PC-3 (cell line): ENCODE measurements around the gene LMNTD1. TPM values are rescaled to one million over a fixed set of nuclear protein-coding genes. Genes with fewer than 3 reads are reported as not detected.

Source experiments
- ATAC-seq: fragments of 200-7000 bp; cut with Tn5 transposase; 2 replicates; pipeline ENCODE4 v1.9.1; 2020; ENCODE audit warnings: mild to moderate bottlenecking, moderate library complexity
- BruUV-seq: library from RNA; stranded (reverse); fragments of 400-500 nt; replicated peaks from 2 replicates; lab custom pipeline; 2021; lab: Mats Ljungman, UMichigan
- CTCF ChIA-PET: fragments of 300-600 bp; sonication (Branson Sonifier 250); formaldehyde crosslinking; loops from one replicate; lab custom pipeline; 2022; ENCODE audit warnings: antibody characterized with exemption; lab: Charles Lee
- POLR2A ChIA-PET: fragments of 300-600 bp; sonication (Branson Sonifier 250); formaldehyde crosslinking; loops from one replicate; lab custom pipeline; 2022; ENCODE audit warnings: antibody characterized with exemption; ENCODE audit not compliant: unreplicated experiment; lab: Charles Lee
- DNase-seq: peaks from one replicate; pipeline ENCODE4 v3.0.0-alpha.2; 2015
- H2AFZ ChIP-seq: fragments of 300-600 bp; sonication (generic); 2 replicates; pipeline ENCODE4 v1.6.0; 2016; ENCODE audit warnings: antibody characterized with exemption, low read length
- H3F3A ChIP-seq: fragments of 300-600 bp; sonication (generic); one replicate; pipeline ENCODE4 v1.6.0; 2017; ENCODE audit warnings: antibody characterized with exemption, low read length, control low read depth, mild to moderate bottlenecking; ENCODE audit not compliant: unreplicated experiment
- H3K27ac ChIP-seq: fragments of 300-600 bp; sonication (generic); 2 replicates; pipeline ENCODE4 v1.5.1; 2016; ENCODE audit warnings: mild to moderate bottlenecking, low read length
- H3K27me3 ChIP-seq: fragments of 300-600 bp; sonication (generic); 2 replicates; pipeline ENCODE4 v1.6.1; 2016; ENCODE audit warnings: low read length, mixed read lengths
- H3K36me3 ChIP-seq: fragments of 300-600 bp; sonication (generic); 2 replicates; pipeline ENCODE4 v1.6.1; 2016; ENCODE audit warnings: low read depth, mixed run types, low read length, mixed read lengths
- H3K4me1 ChIP-seq: fragments of 300-600 bp; sonication (generic); 2 replicates; pipeline ENCODE4 v1.5.1; 2016; ENCODE audit warnings: low read length; ENCODE audit not compliant: insufficient read depth
- H3K4me2 ChIP-seq: fragments of 300-600 bp; sonication (generic); 2 replicates; pipeline ENCODE4 v1.6.0; 2016; ENCODE audit warnings: low read length
- H3K4me3 ChIP-seq: fragments of 300-600 bp; sonication (generic); 2 replicates; pipeline ENCODE4 v1.5.1; 2016; ENCODE audit warnings: mild to moderate bottlenecking, low read length, mixed read lengths
- H3K79me2 ChIP-seq: fragments of 300-600 bp; sonication (generic); 2 replicates; pipeline ENCODE4 v1.6.1; 2017; ENCODE audit warnings: low read length, mixed read lengths
- H3K9ac ChIP-seq: fragments of 300-600 bp; sonication (generic); 2 replicates; pipeline ENCODE4 v1.6.0; 2016; ENCODE audit warnings: mild to moderate bottlenecking, low read length
- H3K9me2 ChIP-seq: fragments of 300-600 bp; sonication (generic); replicated peaks from 2 replicates; pipeline ENCODE4 v1.6.1; 2016; ENCODE audit warnings: mixed run types, low read length, mixed read lengths
- H3K9me3 ChIP-seq: fragments of 300-600 bp; sonication (generic); 2 replicates; pipeline ENCODE4 v1.6.1; 2016; ENCODE audit warnings: low read length, mixed read lengths
- H4K20me1 ChIP-seq: fragments of 300-600 bp; sonication (generic); 2 replicates; pipeline ENCODE4 v1.6.1; 2016; ENCODE audit warnings: low read length, mixed read lengths
- CTCF ChIP-seq: fragments of 300-600 bp; sonication (generic); conservative IDR thresholded peaks from 2 replicates; pipeline ENCODE4 v1.5.1; 2017; ENCODE audit warnings: antibody characterized with exemption, low read depth, mild to moderate bottlenecking, low read length
- EZH2 ChIP-seq: fragments of 300-600 bp; sonication (generic); IDR thresholded peaks from one replicate; pipeline ENCODE4 v1.6.1; 2017; ENCODE audit warnings: antibody characterized with exemption, mild to moderate bottlenecking, low read length; ENCODE audit not compliant: unreplicated experiment
- EZH2phosphoT487 ChIP-seq: fragments of 300-600 bp; sonication (generic); IDR thresholded peaks from 2 replicates; pipeline ENCODE4 v1.6.1; 2018; ENCODE audit warnings: mild to moderate bottlenecking, antibody characterized with exemption, low read length, borderline replicate concordance
- intact Hi-C: fragments of 100-400 bp; cut with micrococcal nuclease; formaldehyde crosslinking; loops from 2 replicates; pipeline ENCODE4 v1.9.0; 2023
- total RNA-seq: library from RNA; depleted of rRNA; stranded (reverse); fragments of >200 nt; gene quantifications from 2 replicates; pipeline ENCODE4 v1.2.3, GENCODE V29; 2014

Gene LMNTD1
- total RNA-seq, 1 experiment from 2014 or later = not detected

DNA sequence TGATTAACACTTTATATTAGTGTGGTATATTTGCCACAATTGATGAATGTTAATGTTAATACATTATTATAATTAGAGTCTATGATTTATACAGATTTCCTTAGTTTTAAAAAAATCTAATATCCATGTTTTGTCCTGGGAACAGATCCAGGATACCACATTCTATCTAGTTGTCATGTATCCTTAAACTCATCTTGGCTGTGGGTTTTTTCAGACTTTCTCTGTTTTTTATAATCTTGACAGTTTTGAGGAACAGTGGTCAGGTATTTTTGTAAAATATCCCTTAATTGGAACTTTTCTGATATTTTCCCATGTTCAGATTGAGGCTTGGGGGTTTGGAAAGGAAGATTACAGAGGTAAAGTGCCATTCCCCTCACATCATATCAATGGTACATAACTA lies 104.1 kb downstream of the LMNTD1 start:
- no peak overlapping the region for H2AFZ ChIP-seq
- H3K4me1 ChIP-seq = peaks cover 15% of the 10 kb centered on the region
- H3K9me3 ChIP-seq = no peaks in the 10 kb centered on the region
- H3K9me2 ChIP-seq = no peaks in the 10 kb centered on the region
- POLR2A ChIA-PET = no interaction called here
- no peak overlapping the region for H3K4me3 ChIP-seq
- H3K9ac ChIP-seq = no peak overlapping the region
- ATAC-seq (no peak), DNase-seq (no peak)
- H3K27me3 ChIP-seq = no peaks in the 10 kb centered on the region
- H3K36me3 ChIP-seq = no peaks in the 10 kb centered on the region
- CTCF ChIA-PET = no interaction called here
- no peak overlapping the region for H3K4me2 ChIP-seq
- TF ChIP-seq EZH2phosphoT487 = no peak
- H4K20me1 ChIP-seq = no peaks in the 10 kb centered on the region
- H3K27ac ChIP-seq = no peak overlapping the region
- no peaks in the 10 kb centered on the region for H3K79me2 ChIP-seq
- intact Hi-C loops = no loop called here
- no TSS peak for BruUV-seq
- H3F3A ChIP-seq = no peaks in the 10 kb centered on the region

GRCh38 chr12:25447046-25447445 lies 106.0 kb downstream of the LMNTD1 start:
- peak overlapping the region; percentile 33; the same call in 1 of the 2 replicates for H3K4me2 ChIP-seq
- intact Hi-C loops = no loop called here
- peak overlapping the region; percentile 30 for H3K27ac ChIP-seq
- H3K79me2 ChIP-seq = no peaks in the 10 kb centered on the region
- no peaks in the 10 kb centered on the region for H3K36me3 ChIP-seq
- H3K9me3 ChIP-seq = no peaks in the 10 kb centered on the region
- CTCF ChIA-PET = no interaction called here
- POLR2A ChIA-PET = no interaction called here
- H3F3A ChIP-seq = no peaks in the 10 kb centered on the region
- no TSS peak for BruUV-seq
- H3K9ac ChIP-seq = no peak overlapping the region
- no peaks in the 10 kb centered on the region for H4K20me1 ChIP-seq
- H3K4me3 ChIP-seq = no peak overlapping the region
- DNase-seq = peak; percentile 75
- TF ChIP-seq EZH2phosphoT487 (no peak), EZH2 (no peak), CTCF (no peak)
- peak; percentile 94 for ATAC-seq
- H2AFZ ChIP-seq = no peak overlapping the region
- no peaks in the 10 kb centered on the region for H3K27me3 ChIP-seq
- no peaks in the 10 kb centered on the region for H3K9me2 ChIP-seq
- peaks cover 15% of the 10 kb centered on the region for H3K4me1 ChIP-seq

DNA sequence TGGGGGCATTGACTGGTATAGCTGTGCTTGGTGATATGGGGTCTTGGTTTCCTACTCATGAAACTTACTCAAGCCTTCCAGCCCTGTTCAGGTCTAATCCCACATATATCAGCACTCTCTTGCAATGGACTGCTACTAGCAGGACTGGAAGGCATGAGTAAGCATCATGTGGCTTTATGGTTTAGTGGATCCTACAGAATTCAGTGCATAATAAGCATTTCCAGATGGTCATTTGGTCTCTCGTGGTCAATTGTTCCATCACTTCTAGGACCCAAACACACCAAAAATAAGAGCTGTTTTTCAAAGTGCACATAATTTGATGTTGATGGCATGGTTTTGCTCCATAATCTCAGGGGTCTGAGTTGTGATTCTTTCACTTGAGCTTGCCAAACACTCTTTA lies 114.4 kb downstream of the LMNTD1 start:
- POLR2A ChIA-PET = no interaction called here
- Histone ChIP-seq H3K79me2 (no peaks in the 10 kb centered on the region), H3K4me2 (no peak overlapping the region), H2AFZ (no peak overlapping the region), H3K27me3 (no peaks in the 10 kb centered on the region), H3K4me1 (peaks cover 16% of the 10 kb centered on the region), H4K20me1 (no peaks in the 10 kb centered on the region), H3K9me3 (no peaks in the 10 kb centered on the region), H3K27ac (no peak overlapping the region), H3K9me2 (no peaks in the 10 kb centered on the region), H3K4me3 (no peak overlapping the region), H3K9ac (no peak overlapping the region), H3K36me3 (no peaks in the 10 kb centered on the region), H3F3A (no peaks in the 10 kb centered on the region)
- no peak for ATAC-seq
- no peak for DNase-seq
- intact Hi-C loops = loop anchor here (5.0 to 10.0 kb wide), 2 partner anchors 234 to 376 kb away; no protein-coding TSS in a partner anchor
- CTCF ChIA-PET = no interaction called here
- TF ChIP-seq EZH2phosphoT487 = no peak
- no TSS peak for BruUV-seq
